SK-MEL-5 (cell line): ENCODE measurements around the gene CAD. TPM values are rescaled to one million over a fixed set of nuclear protein-coding genes. Genes with fewer than 3 reads are reported as not detected.

Experiments used
- DNase-seq: peaks from one replicate; pipeline ENCODE4 v3.0.0-alpha.2; 2016; ENCODE audit warnings: low read depth, low spot score
- in situ Hi-C: cut with HindIII; loops from 2 replicates; pipeline ENCODE4 v1.10.0; 2016; ENCODE audit warnings: low sequenced_read_pairs, high pct_unique_total_duplicates, low pct_unique_long_range_greater_than_20kb
- total RNA-seq: library from RNA; depleted of rRNA; stranded (reverse); fragments of >200 nt; shearing (Covaris generic); gene quantifications from 2 replicates; pipeline ENCODE4 v1.2.3, GENCODE V29; 2014; rRNA removed

Gene CAD
- total RNA-seq, 1 experiment from 2014 or later = 37.0 TPM

GRCh38 chr2:27284996-27285395, 67.8 kb downstream of the CAD start:
- DNase-seq = no peak
- in situ Hi-C loops = no loop called here

- in situ Hi-C loops = no loop called here
- no peak for DNase-seq
Observed at GRCh38 chr2:27285481-27285880, 68.3 kb downstream of the CAD start.

DNA sequence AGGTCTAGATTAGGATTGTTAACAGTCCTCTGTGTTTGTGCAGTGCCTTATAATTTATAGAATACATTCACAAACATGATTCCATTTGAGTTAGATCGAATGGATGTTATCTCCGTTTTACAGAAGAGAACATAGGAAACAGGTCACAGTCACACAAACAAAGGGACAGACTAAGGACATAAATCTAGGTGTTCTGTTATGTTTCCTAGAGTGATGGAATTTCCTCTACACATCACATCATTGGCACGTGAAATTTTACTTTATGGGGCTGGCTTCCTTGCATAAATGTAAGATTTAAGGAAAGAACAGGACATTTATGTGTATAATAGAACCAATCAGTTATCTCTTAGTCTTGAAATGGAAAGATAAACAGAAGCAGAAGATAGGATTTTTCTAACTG, 71.4 kb downstream of the CAD start:
- in situ Hi-C loops = no loop called here

GRCh38 chr2:27290549-27290948, 73.4 kb downstream of the CAD start:
- DNase-seq = no peak
- in situ Hi-C loops = no loop called here

More for the DNA sequence above, 71.4 kb downstream of the CAD start:
- DNase-seq = no peak

GRCh38 chr2:27291865-27292264, 74.7 kb downstream of the CAD start:
- peak; percentile 60 for DNase-seq
- in situ Hi-C loops = no loop called here

Other genes starting within 250 kb of the CAD start
- 3.5 and 4.0 TPM in 2 replicates for gene MAPRE3, start 246.7 kb upstream of the CAD start, total RNA-seq
- 76.8 and 88.5 TPM in 2 replicates for gene TMEM214, start 184.4 kb upstream of the CAD start, total RNA-seq
- 30.7 and 32.1 TPM in 2 replicates for gene AGBL5, start 165.7 kb upstream of the CAD start, total RNA-seq
- gene OST4, start 145.7 kb upstream of the CAD start, total RNA-seq = 408 and 444 TPM in 2 replicates
- 0.11 and 0.71 TPM in 2 replicates for gene EMILIN1, start 138.8 kb upstream of the CAD start, total RNA-seq
- gene KHK, start 130.6 kb upstream of the CAD start, total RNA-seq = 3.0 and 3.2 TPM in 2 replicates
- 20.4 and 22.3 TPM in 2 replicates for gene CGREF1, start 98.2 kb upstream of the CAD start, total RNA-seq
- gene ABHD1, start 93.6 kb upstream of the CAD start, total RNA-seq = 1.1 and 1.5 TPM in 2 replicates
- gene PREB, start 82.7 kb upstream of the CAD start, total RNA-seq = 95.3 and 98.1 TPM in 2 replicates
- gene PRR30, start 78.0 kb upstream of the CAD start, total RNA-seq = not detected in 2 replicates
- gene TCF23, start 68.4 kb upstream of the CAD start, total RNA-seq = not detected in 2 replicates
- gene ATRAID, start 5.3 kb upstream of the CAD start, total RNA-seq = 372 and 405 TPM in 2 replicates
- gene SLC5A6, start 5.1 kb upstream of the CAD start, total RNA-seq = 87.1 and 89.2 TPM in 2 replicates
- gene SLC30A3, start 45.7 kb downstream of the CAD start, total RNA-seq = 0.24 and 1.2 TPM in 2 replicates
- not detected in 2 replicates for gene DNAJC5G, start 58.1 kb downstream of the CAD start, total RNA-seq
- not detected in 2 replicates for gene TRIM54, start 65.1 kb downstream of the CAD start, total RNA-seq
- gene UCN, start 91.1 kb downstream of the CAD start, total RNA-seq = 2.3 and 6.0 TPM in 2 replicates
- gene MPV17, start 105.7 kb downstream of the CAD start, total RNA-seq = 268 and 286 TPM in 2 replicates
- gene GTF3C2, start 139.4 kb downstream of the CAD start, total RNA-seq = 99.9 and 100.0 TPM in 2 replicates
- gene EIF2B4, start 153.0 kb downstream of the CAD start, total RNA-seq = 32.8 and 36.9 TPM in 2 replicates
- 229 and 234 TPM in 2 replicates for gene SNX17, start 153.2 kb downstream of the CAD start, total RNA-seq
- 9.3 and 10.1 TPM in 2 replicates for gene ZNF513, start 163.4 kb downstream of the CAD start, total RNA-seq
- 111 and 116 TPM in 2 replicates for gene PPM1G, start 192.2 kb downstream of the CAD start, total RNA-seq
- 66.0 and 66.8 TPM in 2 replicates for gene NRBP1, start 211.3 kb downstream of the CAD start, total RNA-seq
- not detected in 2 replicates for gene KRTCAP3, start 225.0 kb downstream of the CAD start, total RNA-seq